AG04449 (cell line): ENCODE results near the gene HPSE2.

Experiments
- CTCF ChIA-PET: fragments of 350-600 bp; formaldehyde crosslinking; extraction: SDS; loops from one replicate; lab custom pipeline; 2021; ENCODE audit warnings: antibody characterized with exemption; lab: Yijun Ruan, JAX
- POLR2A ChIA-PET: fragments of 400-600, 350-600 bp; formaldehyde crosslinking; extraction: SDS; loops from one replicate; lab custom pipeline; 2020; ENCODE audit warnings: antibody characterized with exemption, inconsistent platforms; lab: Yijun Ruan, JAX
- DNase-seq: peaks from one replicate; pipeline ENCODE4 v3.0.0-alpha.2; 2010; ENCODE audit warnings: low read depth, low spot score
- H3K4me3 ChIP-seq: 2 replicates; pipeline ENCODE4 v1.5.1; 2011; ENCODE audit warnings: low read depth, mild to moderate bottlenecking, control low read depth, low read length
- CTCF ChIP-seq: IDR thresholded peaks from one replicate; pipeline ENCODE4 v1.5.1; 2011; ENCODE audit warnings: mild to moderate bottlenecking, moderate library complexity, low read length, control low read depth, inconsistent platforms; ENCODE audit not compliant: insufficient read depth; ENCODE audit errors: missing control alignments

HPSE2 gene

DNA sequence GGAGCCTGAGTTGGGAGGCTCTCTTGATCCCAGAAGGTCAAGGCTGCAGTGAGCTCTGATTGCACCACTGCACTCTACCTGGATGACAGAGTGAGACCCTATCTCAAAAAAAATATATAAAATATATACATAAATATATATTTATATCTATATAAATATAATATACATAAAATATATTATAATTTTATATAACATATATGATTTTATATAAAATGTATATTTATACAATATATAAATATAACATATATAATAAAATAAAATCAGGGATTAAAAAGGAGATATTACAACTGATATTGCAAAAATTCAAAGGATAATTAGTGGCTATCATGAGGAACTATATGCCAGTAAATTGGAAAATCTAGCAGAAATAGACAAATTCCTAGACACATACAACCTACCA, 435.4 kb downstream of the HPSE2 start:
- CTCF ChIA-PET = no interaction called here

GRCh38 chr10:98795467-98795866, 440.2 kb downstream of the HPSE2 start:
- no peak for DNase-seq
- ChIA-PET POLR2A (no interaction called here), CTCF (no interaction called here)
- TF ChIP-seq CTCF = no peak
- H3K4me3 ChIP-seq = no peak overlapping the region

More for the DNA sequence above, 435.4 kb downstream of the HPSE2 start:
- no peak for TF ChIP-seq CTCF
- no peak for DNase-seq
- POLR2A ChIA-PET = no interaction called here
- no peak overlapping the region for H3K4me3 ChIP-seq

DNA sequence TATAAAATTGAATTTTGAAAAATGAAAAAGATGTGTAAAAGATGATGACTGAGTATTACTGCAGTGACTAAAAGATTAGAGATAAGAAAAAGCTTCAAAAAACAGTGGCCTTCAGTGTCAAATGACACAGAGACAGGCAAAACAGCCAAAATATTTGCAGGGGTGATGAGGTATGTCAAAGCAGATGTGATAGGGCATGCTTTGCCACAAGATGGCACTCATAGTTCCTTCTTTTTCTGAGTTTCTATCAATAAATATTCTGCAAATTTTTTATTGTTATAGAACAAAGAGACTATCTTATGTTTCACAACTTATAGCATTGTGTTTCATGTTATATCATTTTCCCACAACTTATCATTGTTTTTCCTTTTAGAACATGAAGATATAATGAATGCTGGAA, 444.8 kb downstream of the HPSE2 start:
- ChIA-PET POLR2A (no interaction called here), CTCF (no interaction called here)
- no peak overlapping the region for H3K4me3 ChIP-seq
- no peak for TF ChIP-seq CTCF
- DNase-seq = no peak

DNA sequence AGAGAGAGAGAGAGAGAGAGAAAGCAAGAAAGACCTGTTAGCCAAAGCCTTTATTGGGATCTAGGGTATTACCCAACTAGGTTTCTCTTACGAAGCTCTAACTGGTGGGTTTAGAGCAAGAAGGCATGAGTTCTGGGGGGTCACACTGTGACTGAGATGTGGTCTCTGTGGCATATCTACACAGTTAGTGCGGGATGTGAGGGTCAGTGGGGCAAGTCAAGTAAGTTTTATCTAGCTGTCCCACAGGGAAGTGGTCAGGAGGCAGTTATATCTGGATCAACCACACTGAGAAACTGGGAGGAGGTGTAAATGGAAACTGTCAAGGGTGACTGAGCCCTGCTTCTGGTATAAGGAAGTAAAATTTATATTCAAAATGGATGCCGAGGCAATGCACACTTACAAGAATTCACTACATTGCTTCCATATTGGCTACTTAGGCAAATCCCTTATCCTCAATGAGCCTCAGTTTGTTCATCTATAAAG, 457.3 kb downstream of the HPSE2 start:
- POLR2A ChIA-PET = no interaction called here
- no peak for TF ChIP-seq CTCF
- H3K4me3 ChIP-seq = no peak overlapping the region
- CTCF ChIA-PET = no interaction called here
- no peak for DNase-seq

GRCh38 chr10:98758463-98758862, 477.2 kb downstream of the HPSE2 start:
- H3K4me3 ChIP-seq = no peak overlapping the region
- ChIA-PET CTCF (interaction anchor here (0.9 kb wide), 1 partner anchor 10 kb away, joined by 3 read pairs; no protein-coding TSS in a partner anchor), POLR2A (no interaction called here)
- no peak for TF ChIP-seq CTCF
- no peak for DNase-seq

DNA sequence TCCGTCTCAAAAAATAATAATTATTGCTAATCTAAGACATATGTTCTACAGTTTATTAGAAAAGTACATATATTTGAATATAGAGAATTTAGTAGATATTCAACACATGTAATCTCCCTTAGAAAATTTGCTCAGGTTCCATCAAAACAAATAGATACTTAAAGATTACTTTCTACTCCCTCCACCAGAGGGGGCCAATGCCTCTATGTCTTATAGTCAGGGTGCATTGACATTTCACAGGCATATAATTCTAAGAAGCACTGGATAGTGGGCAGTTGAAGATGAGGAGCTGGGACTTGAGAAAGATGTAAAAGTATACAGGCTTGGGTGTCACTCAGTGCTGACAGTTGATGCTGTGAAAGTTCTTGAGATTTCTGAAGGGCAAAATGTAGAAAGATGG, 487.4 kb downstream of the HPSE2 start:
- H3K4me3 ChIP-seq = no peak overlapping the region
- no peak for DNase-seq
- CTCF ChIA-PET = interaction anchor here (1.2 kb wide), 1 partner anchor 11 kb away, joined by 3 read pairs; no protein-coding TSS in a partner anchor
- TF ChIP-seq CTCF = peak; percentile 33
- POLR2A ChIA-PET = no interaction called here
